Suprapubic skin (tissue), 4 donors: ENCODE data around the gene NAA10. TPM values are rescaled to one million over a fixed set of nuclear protein-coding genes. Genes with fewer than 3 reads are reported as not detected.

Source experiments
- DNase-seq, 2 donors: peaks; one replicate each; pipeline ENCODE4 v3.0.0-alpha.2; 2019; ENCODE audit warnings: low spot score in 2 of 2
- H3K27ac ChIP-seq: fragments of 200-600 bp; sonication (generic); one replicate; pipeline ENCODE4 v1.5.1; 2019
- H3K27me3 ChIP-seq: fragments of 200-600 bp; sonication (generic); one replicate; pipeline ENCODE4 v1.5.1; 2019
- H3K36me3 ChIP-seq: fragments of 200-600 bp; sonication (generic); one replicate; pipeline ENCODE4 v1.5.1; 2019
- H3K4me1 ChIP-seq: fragments of 200-600 bp; sonication (generic); one replicate; pipeline ENCODE4 v1.5.1; 2019
- H3K4me3 ChIP-seq: fragments of 200-600 bp; sonication (generic); one replicate; pipeline ENCODE4 v1.5.1; 2019; ENCODE audit warnings: mild to moderate bottlenecking
- H3K9me3 ChIP-seq: fragments of 200-600 bp; sonication (generic); one replicate; pipeline ENCODE4 v1.5.1; 2019
- EP300 ChIP-seq: sonication (generic); formaldehyde crosslinking; IDR thresholded peaks from one replicate; pipeline ENCODE4 v1.6.1; 2017; ENCODE audit warnings: antibody characterized with exemption
- POLR2A ChIP-seq, 2 donors: fragments of 450-650 bp; IDR thresholded peaks; one replicate each; pipeline ENCODE4 v1.6.1; 2017; ENCODE audit warnings: antibody characterized with exemption in 2 of 2, mild to moderate bottlenecking in 2 of 2, moderate library complexity in 2 of 2
- POLR2AphosphoS5 ChIP-seq, 3 donors: sonication (generic); formaldehyde crosslinking; IDR thresholded peaks; one replicate each; pipeline ENCODE4 v1.6.1; 2017; ENCODE audit warnings: antibody characterized with exemption in 3 of 3
- WGBS: methylation state at CpG from one replicate; pipeline ENCODE4 v1.1.5; 2018; 5-methylcytosine and 5-hydroxymethylcytosine counted together
- total RNA-seq, 4 donors: library from RNA; depleted of rRNA; stranded (reverse); fragments of >200 nt; gene quantifications; one replicate each; pipeline ENCODE4 v1.1.0, GENCODE V29; 2016
- TF ChIP-seq, protein P1 (sequence below), 2 donors: fragments of 200-600 bp in 1 of 2; fragments of 450-650 bp in 1 of 2; sonication (generic) in 1 of 2; IDR thresholded peaks; one replicate each; pipeline ENCODE4 v1.5.1; 2016 to 2019; ENCODE audit warnings: antibody characterized with exemption in 2 of 2, mild to moderate bottlenecking in 1 of 2, moderate library complexity in 1 of 2

NAA10 gene
- total RNA-seq, 4 donors from 2014 or later: 58.5 to 97.2 (median 73.0) TPM

DNA sequence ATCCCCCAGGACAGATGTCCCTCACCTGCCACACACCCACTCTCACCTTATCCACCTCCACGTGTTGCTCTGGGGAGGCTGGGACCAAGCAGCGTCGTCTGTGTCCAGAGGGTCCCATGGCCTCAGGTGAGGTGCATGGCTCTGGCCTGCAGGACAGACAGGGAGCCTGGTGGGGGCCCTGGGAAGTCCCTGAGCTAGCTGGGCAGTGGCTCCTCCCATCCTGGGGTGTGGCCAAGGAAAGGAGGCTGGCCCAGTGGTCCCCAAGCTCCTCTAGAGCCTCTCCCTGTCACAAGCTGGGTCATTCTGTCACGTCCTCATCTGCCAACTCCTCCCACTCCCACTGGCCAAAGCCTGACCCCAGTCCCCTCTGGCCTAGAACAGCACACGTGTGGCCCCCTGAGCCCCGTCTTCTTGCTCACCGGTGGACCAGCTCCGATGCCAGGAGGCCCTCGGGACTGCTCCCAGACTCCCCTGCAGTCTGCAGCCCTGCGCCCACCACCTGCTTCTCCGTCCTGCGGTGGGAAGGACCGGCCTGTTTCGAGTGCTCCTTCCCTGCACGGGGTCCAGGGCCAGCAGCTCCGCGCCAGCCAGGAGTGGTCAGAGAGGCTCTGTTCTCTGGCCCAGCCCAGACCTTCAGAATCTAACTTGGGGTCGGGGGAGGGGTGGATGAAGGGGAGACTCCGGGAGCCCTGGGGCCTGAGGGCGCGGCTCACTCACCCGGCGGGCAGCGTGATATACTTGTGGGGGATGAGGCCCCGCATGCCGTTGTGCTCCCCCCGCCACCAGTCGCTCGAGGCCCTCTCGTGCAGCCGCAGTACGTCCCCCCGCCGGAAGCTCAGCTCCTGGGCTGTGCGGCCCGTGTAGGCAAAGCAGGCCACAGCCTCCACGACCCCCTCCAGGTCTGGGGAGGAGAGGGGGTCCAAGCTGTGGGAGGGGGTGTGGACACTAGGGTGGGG, 25.5 kb downstream of the NAA10 start:
- Histone ChIP-seq H3K4me3 (no peak overlapping the region), H3K27me3 (no peaks in the 10 kb centered on the region), H3K4me1 (peaks cover 2% of the 10 kb centered on the region), H3K27ac (no peak overlapping the region), H3K9me3 (no peaks in the 10 kb centered on the region), H3K36me3 (no peaks in the 10 kb centered on the region)
- WGBS: 77% methylated on average over 15 of the region's 37 CpGs
- DNase-seq: no peak
- TF ChIP-seq POLR2AphosphoS5 (IDR thresholded peaks at IDR 0.05) (no peak), EP300 (no peak), POLR2A (IDR thresholded peaks at IDR 0.05) (no peak)
- TF ChIP-seq, protein P1, sequence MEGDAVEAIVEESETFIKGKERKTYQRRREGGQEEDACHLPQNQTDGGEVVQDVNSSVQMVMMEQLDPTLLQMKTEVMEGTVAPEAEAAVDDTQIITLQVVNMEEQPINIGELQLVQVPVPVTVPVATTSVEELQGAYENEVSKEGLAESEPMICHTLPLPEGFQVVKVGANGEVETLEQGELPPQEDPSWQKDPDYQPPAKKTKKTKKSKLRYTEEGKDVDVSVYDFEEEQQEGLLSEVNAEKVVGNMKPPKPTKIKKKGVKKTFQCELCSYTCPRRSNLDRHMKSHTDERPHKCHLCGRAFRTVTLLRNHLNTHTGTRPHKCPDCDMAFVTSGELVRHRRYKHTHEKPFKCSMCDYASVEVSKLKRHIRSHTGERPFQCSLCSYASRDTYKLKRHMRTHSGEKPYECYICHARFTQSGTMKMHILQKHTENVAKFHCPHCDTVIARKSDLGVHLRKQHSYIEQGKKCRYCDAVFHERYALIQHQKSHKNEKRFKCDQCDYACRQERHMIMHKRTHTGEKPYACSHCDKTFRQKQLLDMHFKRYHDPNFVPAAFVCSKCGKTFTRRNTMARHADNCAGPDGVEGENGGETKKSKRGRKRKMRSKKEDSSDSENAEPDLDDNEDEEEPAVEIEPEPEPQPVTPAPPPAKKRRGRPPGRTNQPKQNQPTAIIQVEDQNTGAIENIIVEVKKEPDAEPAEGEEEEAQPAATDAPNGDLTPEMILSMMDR (IDR thresholded peaks at IDR 0.05): no peak

DNA sequence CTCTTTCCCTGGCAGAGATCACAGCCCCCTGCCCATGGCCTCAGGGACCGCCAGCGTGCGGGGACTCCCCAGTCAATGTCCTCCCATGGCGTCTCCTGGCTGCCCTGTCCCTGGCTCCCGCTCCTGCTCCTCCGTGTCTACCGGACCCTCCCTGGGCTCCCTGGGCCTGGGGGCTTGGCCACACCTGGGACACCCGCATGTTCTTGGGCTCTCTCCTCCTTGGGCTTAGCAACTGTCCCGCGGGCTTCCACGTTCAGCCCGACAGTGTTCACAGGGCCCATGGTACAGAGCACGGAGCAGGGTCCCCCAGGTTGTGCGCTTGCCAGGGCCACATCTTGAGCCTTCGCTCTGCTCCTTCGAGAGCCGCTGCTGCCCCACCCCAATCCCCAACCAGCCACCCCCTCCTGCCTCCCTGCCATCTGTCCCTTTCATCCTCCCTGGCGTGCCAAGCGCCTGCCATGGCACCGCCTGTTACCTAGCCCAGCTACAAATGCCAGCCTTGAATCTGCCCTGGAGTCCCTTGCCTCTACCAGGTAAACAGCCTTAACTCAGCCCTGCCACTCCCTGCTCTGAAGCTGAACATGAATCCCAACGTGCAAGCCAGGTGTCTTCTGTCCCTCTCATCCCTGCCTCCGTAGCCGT, 26.5 kb downstream of the NAA10 start:
- 80% methylated on average over 19 of the region's 23 CpGs for WGBS
- no peak overlapping the region for H3K27ac ChIP-seq
- no peaks in the 10 kb centered on the region for H3K36me3 ChIP-seq
- no peak overlapping the region for H3K4me3 ChIP-seq
- TF ChIP-seq POLR2AphosphoS5 (IDR thresholded peaks at IDR 0.05): no peak
- no peak for TF ChIP-seq POLR2A (IDR thresholded peaks at IDR 0.05)
- no peak for TF ChIP-seq EP300
- TF ChIP-seq, protein P1 (IDR thresholded peaks at IDR 0.05): no peak
- peaks cover 11% of the 10 kb centered on the region for H3K4me1 ChIP-seq
- H3K27me3 ChIP-seq: no peaks in the 10 kb centered on the region
- no peak for DNase-seq
- no peaks in the 10 kb centered on the region for H3K9me3 ChIP-seq

DNA sequence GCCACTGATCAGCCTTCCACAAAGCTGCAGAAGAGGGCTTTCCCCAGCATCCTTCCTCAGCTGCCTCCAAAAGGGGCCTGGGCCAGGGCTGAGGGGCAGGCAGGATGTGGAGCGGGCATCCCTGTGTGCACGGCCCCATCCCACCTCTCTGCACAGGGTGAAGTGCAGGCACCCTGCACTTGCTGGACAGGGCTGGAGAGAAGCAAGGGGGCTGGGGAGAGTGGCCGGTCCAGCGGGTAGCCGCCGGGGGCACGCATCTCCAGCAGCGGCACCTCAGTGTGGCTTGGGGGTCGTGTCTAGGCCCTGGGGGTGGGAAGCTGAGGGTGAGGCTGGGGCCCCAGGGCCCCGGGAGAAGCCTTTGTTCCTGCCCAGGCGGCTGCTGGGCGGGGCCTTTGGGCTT, 27.4 kb downstream of the NAA10 start:
- no peak for DNase-seq
- no peak overlapping the region for H3K27ac ChIP-seq
- no peaks in the 10 kb centered on the region for H3K9me3 ChIP-seq
- no peaks in the 10 kb centered on the region for H3K27me3 ChIP-seq
- H3K36me3 ChIP-seq: no peaks in the 10 kb centered on the region
- H3K4me1 ChIP-seq: peaks cover 11% of the 10 kb centered on the region
- no peak for TF ChIP-seq POLR2AphosphoS5 (IDR thresholded peaks at IDR 0.05)
- no peak for TF ChIP-seq EP300
- TF ChIP-seq, protein P1 (IDR thresholded peaks at IDR 0.05): no peak
- no peak for TF ChIP-seq POLR2A (IDR thresholded peaks at IDR 0.05)
- no peak overlapping the region for H3K4me3 ChIP-seq
- 75% methylated on average over 10 of the region's 12 CpGs for WGBS

DNA sequence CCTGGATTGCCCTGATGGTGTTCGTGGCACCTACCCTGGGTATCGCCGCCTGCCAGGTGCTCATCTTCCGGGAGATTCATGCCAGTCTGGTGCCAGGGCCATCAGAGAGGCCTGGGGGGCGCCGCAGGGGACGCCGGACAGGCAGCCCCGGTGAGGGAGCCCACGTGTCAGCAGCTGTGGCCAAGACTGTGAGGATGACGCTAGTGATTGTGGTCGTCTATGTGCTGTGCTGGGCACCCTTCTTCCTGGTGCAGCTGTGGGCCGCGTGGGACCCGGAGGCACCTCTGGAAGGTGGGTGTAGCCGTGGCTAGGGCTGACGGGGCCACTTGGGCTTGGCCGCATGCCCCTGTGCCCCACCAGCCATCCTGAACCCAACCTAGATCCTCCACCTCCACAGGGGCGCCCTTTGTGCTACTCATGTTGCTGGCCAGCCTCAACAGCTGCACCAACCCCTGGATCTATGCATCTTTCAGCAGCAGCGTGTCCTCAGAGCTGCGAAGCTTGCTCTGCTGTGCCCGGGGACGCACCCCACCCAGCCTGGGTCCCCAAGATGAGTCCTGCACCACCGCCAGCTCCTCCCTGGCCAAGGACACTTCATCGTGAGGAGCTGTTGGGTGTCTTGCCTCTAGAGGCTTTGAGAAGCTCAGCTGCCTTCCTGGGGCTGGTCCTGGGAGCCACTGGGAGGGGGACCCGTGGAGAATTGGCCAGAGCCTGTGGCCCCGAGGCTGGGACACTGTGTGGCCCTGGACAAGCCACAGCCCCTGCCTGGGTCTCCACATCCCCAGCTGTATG, 28.5 kb downstream of the NAA10 start:
- TF ChIP-seq, protein P1 (IDR thresholded peaks at IDR 0.05): no peak
- TF ChIP-seq POLR2A (IDR thresholded peaks at IDR 0.05): no peak
- no peak overlapping the region for H3K4me3 ChIP-seq
- 78% methylated on average over 9 of the region's 27 CpGs for WGBS
- DNase-seq: no peak
- H3K36me3 ChIP-seq: no peaks in the 10 kb centered on the region
- H3K27me3 ChIP-seq: no peaks in the 10 kb centered on the region
- H3K27ac ChIP-seq: no peak overlapping the region
- peaks cover 14% of the 10 kb centered on the region for H3K4me1 ChIP-seq
- H3K9me3 ChIP-seq: no peaks in the 10 kb centered on the region
